Astrocyte of the cerebellum (primary cell): ENCODE data around the gene ROM1.
A peak's percentile ranks its signal among the peaks of the same experiment; 100 is the strongest.

ENCODE experiments used
- DNase-seq: peaks from one replicate; pipeline ENCODE4 v3.0.0-alpha.2; 2011; ENCODE audit warnings: low read depth
- H3K4me3 ChIP-seq: 2 replicates; pipeline ENCODE4 v1.5.1; 2011; ENCODE audit warnings: mild to moderate bottlenecking, low read depth, low read length, moderate library complexity
- CTCF ChIP-seq: IDR thresholded peaks from 2 replicates; pipeline ENCODE4 v1.5.1; 2012; ENCODE audit warnings: low read length, low read depth, moderate library complexity, mild to moderate bottlenecking; ENCODE audit errors: missing control alignments
- in situ Hi-C: cut with HindIII; loops from 2 replicates; pipeline ENCODE4 v1.10.0; 2017; ENCODE audit warnings: low sequenced_read_pairs

The ROM1 gene

DNA sequence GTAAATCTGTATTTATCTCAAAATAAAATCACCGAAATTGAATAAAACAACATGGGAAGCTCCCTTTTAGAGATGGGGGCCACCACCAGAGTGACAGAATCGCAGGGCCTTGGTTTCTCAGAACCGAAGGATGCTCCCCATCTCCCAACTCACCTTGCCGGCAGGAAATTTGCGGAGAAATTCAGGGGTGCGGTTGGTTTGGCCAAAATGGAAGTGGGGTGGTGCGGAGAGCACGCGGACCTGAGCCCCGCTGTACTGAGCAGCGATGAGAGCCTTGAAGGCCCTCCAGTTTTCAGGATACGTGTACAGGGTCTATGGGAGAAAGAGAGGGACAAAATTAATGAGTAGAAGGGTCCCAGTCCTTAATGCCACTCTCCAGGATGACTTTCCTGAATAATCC, 40.6 kb upstream of the ROM1 start:
- TF ChIP-seq CTCF = no peak
- no peak for DNase-seq
- in situ Hi-C loops = loop anchor here (5.0 kb wide), 1 partner anchor 65 kb away; no protein-coding TSS in a partner anchor
- peak overlapping the region; percentile 87 for H3K4me3 ChIP-seq

- H3K4me3 ChIP-seq = peak overlapping the region; percentile 87
- in situ Hi-C loops = loop anchor here (5.0 kb wide), 1 partner anchor 64 kb away; no protein-coding TSS in a partner anchor
- TF ChIP-seq CTCF = no peak
- no peak for DNase-seq
These were observed 40.0 kb upstream of the ROM1 start for GRCh38 chr11:62573006-62573591.

- peak; percentile 100 for DNase-seq
- in situ Hi-C loops = loop anchor here (5.0 kb wide), 1 partner anchor 64 kb away; no protein-coding TSS in a partner anchor
- H3K4me3 ChIP-seq = peak within 1 kb of the TSS; percentile 87
- TF ChIP-seq CTCF = no peak
These were observed 39.3 kb upstream of the ROM1 start, which contains the start of gene EEF1G for GRCh38 chr11:62573592-62574362. Gene EEF1G, minus strand, starts transcription at chr11:62573891. Its CDS starts 49 bp downstream, at chr11:62573842.

DNA sequence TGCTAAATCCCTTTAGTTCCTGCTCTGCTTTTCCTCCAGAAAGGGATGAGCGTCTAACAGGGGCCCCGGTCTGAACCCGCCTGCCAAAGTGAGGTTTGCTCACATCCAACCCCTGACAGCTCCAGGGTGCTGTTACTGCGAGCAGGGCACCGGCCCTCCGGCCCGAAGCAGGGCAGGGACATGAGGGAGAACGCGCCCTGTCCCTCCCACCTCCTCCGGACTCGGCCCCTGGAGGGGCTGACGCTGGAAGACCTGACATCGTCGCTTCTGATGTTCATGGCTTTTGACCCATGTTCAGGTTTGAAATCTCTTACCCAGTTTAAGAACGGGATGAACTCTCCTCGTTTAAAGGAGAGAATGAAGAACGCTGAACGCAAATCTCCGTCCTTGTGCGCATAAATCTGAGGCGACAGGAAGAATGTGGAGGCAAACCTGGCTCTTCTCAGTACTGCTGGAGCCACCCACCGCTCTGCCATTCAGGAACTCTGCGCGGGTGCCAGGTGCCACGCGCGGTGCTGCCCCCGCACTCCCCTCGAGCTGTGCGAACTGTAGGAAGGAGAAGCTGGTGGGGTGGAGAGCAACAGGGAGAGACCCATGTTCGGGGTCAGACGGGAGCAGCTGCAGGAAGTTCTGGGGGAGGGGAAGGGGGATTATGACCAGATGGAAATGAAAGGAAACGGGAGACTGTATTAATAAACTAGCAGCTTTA, 38.5 kb upstream of the ROM1 start:
- in situ Hi-C loops = loop anchor here (5.0 kb wide), 1 partner anchor 63 kb away; no protein-coding TSS in a partner anchor
- peak overlapping the region; percentile 87 for H3K4me3 ChIP-seq
- no peak for TF ChIP-seq CTCF
- no peak for DNase-seq

DNA sequence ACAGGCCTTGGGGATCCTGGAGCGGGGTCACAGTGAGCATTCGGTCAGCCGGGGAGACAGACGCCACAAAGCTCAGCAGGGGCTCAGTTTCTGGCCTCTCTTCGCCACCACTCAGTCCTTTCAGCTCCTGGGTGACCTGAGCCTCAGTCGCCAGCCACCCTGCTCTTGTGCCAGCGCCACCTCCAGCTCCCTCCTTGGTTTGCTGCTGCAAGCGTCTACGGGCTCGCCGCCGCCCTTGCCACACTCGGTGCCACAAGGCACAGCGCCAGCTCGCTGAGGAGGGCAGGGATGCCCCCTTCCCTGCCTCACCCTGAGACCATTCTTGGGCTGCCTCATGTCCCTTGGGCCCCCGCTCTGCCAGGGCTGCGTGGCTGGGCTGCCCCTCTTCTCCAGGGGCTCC, 37.9 kb upstream of the ROM1 start:
- TF ChIP-seq CTCF = no peak
- peak overlapping the region; percentile 87 for H3K4me3 ChIP-seq
- DNase-seq = no peak
- in situ Hi-C loops = no loop called here

DNA sequence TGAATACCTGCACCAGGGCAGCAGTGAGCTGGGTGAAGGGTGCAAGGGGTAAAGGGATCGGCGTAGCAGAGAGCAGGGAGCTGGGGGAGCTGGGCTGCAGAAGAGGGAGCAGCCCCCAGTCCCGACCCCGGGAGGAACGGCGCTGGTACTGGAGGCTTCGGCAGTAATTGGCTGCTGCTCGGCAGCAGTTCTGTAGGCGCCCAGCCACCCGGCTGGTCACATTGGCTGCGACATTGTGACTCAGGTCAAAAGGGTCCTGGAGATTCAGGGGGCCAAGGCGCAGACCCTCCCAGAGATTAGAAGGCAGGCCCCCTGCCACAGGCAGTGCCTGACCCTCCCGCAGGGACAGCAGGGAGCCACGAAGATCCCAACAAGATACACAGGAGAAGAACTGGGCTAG, 37.2 kb upstream of the ROM1 start:
- peak overlapping the region; percentile 87 for H3K4me3 ChIP-seq
- in situ Hi-C loops = no loop called here
- DNase-seq = no peak
- no peak for TF ChIP-seq CTCF
